NCI-H187 treated with DMSO at 0.1 percent for 48 hours (cell line): Measurements from ENCODE around the gene PAX1.

ENCODE experiments used
- DNase-seq: peaks from one replicate; lab custom pipeline; 2025; lab: John Stamatoyannopoulos, UW

Gene PAX1

GRCh38 chr20:21703717-21704407, 1.6 kb upstream of the PAX1 start:
- DNase-seq, result no peak

DNA sequence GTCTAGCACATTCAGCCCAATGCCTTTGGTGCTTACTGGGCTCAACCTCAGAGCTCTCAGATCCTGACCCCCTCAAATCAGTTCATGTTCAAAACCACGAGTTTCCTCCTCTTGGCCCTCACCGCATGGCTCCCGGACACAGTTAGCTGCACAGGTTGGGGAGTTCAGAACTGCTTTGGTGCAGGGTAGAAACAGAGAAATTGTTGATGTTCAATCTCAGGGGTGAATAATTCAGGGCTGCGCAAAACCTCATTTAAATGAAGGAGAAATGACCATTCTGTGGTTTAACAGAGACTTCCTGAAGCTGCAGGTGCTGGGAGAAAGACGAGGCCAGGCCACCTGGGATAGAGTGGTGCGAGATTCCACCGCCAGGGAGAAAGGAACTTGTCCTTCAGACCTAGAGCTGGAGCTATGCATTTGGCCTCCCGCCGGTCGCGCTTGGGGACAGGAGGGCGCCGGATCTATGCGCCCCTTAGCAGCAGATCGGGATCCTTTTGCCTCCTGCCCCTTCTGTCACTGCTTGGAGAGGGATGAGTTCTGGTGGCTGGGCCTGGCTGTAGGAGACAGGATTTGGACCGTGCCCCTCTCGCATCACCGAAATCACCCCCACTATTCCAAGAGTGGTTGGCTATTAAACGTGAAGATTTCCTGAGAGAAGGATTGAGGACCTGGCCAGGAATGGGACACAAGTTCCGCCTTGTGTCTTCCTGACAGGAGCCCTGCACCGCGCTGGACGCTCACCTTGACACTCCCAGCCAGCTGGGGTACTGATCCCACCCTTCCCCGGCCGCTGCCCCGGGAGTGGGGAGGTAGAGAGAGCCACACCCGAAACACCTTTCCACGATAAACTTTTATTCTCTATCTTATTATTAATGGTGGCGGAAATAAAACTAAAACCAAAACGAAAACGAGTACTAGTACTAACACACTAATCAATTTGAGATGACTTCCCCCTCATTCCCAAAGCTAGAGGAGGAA, 767 bp upstream of the PAX1 start:
- DNase-seq, result no peak

DNA sequence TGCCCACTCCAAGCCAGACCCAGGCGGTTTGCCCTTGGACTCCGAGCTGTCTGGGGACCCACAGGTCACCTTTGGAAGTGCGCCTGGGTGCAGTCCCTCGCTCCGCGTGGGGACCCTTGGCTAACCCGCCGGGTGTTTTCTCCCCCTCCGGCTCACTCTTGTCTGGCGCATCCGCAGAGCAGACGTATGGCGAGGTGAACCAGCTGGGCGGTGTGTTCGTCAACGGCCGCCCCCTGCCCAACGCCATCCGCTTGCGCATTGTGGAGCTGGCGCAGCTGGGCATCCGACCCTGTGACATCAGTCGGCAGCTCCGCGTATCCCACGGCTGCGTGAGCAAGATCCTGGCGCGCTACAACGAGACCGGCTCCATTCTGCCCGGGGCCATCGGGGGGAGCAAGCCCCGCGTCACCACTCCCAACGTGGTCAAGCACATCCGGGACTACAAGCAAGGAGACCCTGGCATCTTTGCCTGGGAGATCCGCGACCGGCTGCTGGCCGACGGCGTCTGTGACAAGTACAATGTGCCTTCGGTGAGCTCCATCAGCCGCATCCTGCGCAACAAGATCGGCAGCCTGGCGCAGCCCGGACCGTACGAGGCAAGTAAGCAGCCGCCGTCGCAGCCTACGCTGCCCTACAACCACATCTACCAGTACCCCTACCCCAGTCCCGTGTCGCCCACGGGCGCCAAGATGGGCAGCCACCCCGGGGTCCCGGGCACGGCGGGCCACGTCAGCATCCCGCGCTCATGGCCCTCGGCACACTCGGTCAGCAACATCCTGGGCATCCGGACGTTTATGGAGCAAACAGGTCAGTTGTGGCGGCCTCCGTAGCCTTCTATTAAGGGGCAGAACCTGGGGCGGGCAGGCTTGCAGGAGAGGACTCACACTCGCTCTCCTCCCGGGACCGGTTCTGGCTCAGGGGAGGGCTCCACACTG, 1.1 kb downstream of the PAX1 start:
- DNase-seq, result no peak

DNA sequence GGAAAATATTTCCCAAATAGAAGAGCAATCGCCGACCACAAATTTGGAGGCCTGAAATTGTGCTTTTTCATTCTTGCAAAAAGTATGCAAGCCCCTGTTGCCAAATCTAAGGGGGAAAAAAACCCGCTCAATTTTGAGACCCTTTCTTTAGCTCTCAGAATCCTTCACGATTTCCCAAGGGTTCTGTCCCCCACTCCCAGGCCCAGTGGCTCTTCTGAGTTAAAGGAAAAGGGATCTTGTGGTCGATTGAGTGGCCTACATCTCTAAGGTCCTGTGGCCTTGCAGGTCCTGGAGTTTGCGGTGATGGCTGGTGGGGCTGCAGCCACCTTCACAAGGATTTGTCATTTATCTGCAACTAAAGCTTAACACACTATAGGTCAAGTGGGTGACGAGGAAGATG, 1.8 kb downstream of the PAX1 start:
- DNase-seq, result no peak

- no peak for DNase-seq
Observed at GRCh38 chr20:21707999-21708737, 2.7 kb downstream of the PAX1 start.

DNA sequence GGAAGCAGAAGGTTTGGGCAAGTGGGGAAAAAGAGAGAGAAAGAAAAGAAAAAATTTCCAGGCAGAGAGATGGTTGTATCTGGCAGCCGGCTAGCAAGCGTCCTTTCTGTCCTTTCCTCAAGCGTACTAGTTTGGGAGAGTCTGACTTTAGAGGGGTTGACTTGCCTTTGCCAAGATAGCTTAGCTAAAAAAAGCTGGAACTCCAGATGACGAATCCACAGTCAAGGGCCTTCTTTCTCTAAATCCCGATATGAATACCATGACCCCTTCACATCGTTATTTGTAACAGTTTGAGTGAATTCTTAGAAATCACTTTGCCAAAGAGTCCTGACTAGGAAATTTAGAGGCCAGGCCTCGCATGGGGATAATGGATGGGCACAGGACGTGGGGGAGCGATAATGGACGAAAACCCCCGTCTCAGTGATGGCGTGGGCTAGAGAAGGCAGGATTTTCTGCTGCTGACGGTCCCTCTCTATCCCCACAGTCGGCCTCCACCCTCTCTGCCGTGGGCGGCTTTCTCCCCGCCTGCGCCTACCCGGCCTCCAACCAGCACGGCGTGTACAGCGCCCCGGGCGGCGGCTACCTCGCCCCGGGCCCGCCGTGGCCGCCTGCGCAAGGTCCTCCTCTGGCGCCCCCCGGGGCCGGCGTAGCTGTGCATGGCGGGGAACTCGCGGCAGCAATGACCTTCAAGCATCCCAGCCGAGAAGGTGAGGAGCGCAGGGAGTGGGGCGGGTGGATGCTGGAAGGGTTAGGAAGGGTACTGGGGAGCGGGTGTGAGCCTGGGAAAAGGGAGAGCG, 3.5 kb downstream of the PAX1 start:
- no peak for DNase-seq

DNA sequence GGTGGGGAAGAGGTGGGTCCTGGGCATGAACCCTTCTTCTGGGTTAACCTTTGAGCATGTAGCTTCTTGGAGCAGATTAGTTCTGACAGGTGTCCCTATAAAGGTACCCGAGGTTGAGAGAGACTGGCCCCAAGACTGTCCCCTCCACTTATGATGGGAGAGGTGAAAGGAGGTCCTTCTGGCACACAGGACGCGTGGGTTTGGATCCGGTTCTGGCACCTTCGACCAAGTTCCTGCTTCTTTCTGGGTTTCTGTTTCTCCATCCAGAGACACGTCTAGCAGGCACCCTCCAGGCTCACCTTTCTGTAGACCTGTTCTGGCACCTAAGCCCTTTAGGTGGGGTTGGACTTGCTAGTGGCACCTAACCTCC, 4.1 kb downstream of the PAX1 start:
- DNase-seq, result no peak

DNA sequence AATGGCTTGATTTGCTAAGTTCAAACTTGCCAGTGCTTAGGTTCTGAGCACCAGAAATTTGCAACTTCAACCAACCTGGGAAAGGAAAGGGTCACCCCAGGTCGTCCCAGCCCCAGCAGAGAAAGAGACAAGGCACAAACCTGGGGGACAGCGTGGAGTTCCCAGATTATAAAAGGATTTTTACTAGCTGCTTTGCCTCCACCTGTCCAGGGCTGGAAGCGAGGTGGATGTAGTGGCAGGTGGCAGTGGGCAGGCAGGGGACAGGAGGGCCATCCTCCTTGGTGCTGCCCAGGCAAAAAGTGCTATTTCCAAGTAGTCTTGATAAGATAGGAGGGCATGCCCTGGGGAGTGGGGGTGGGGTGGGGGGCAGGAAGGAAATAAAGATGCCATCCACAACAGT, 4.9 kb downstream of the PAX1 start:
- no peak for DNase-seq

DNA sequence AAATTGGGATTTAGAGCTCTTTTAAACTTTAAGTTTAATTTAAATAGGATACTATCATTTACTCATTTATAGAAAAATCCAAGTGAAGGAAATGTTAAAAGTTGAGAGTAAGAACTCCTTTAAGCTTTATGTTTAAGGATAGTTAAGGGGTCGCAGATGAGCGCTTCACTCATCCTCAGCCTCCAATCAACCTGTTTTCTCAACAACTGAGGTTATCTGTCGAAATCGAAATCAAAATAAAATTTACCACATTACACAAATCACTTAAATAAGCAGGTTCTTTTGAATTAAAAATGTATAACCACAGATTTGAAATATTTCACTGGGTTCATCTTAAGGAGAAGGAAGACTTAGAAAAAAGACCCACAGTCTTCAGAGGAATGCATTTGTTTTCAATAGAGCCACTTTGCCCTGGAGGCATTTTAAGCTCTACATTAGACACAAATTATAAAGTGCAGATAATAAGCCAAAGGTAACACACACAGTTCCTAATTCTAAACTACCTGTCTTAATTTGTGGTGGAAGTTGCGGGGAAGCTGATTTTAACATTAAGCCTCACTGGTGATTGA, 5.5 kb downstream of the PAX1 start:
- no peak for DNase-seq

DNA sequence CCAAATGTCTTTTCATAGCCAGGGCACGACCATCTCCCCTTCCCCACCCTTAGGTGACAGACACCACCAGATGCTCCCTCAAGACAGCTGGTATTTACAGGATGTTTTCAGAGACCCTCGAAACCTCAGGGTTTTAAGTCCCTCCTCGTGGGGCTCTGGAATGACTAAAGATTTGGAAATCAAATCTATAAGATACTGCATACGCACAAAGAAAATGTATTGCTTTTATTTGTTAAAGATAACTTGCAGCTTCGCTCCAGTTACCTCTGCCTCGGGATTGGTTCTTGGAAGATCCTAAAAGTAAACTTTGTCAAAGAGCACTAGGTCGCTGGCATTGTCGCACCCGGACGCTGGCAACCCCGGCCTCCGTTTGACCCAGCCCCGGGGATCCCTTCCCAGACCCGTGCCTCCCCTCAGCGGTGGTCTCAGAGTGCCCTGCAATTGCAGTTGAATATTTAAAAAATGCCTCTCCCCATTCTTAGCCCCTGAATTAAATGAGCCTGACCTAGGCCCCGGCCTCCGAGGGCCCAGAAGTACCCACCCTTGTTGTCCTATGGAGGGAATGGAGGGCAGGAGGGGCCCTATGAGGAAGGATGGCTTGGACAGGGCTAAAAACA, 7.1 kb downstream of the PAX1 start:
- DNase-seq, result no peak

DNA sequence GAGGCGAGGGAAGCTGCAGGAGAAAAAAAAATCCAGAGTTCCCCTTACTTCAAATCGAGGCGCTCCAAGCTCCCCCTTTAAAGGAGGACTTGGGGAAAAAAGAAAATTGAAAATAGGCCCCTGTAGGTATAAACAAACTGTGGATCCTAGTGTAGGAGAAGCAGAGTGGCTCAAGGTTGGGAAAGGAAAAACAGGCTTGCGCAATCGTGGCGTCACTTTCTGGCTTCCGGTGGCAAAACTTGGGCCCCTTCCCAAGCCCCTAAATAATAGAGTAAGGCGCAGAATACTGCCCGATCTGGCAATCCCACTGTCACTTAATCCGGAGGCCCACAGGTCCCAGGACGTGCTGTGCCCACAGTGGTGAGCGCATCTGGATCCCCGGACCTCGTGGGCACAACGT, 8.0 kb downstream of the PAX1 start:
- DNase-seq, result no peak

GRCh38 chr20:21713901-21714296, 8.4 kb downstream of the PAX1 start:
- no peak for DNase-seq

GRCh38 chr20:21714297-21715192, 9.1 kb downstream of the PAX1 start:
- DNase-seq, result no peak

DNA sequence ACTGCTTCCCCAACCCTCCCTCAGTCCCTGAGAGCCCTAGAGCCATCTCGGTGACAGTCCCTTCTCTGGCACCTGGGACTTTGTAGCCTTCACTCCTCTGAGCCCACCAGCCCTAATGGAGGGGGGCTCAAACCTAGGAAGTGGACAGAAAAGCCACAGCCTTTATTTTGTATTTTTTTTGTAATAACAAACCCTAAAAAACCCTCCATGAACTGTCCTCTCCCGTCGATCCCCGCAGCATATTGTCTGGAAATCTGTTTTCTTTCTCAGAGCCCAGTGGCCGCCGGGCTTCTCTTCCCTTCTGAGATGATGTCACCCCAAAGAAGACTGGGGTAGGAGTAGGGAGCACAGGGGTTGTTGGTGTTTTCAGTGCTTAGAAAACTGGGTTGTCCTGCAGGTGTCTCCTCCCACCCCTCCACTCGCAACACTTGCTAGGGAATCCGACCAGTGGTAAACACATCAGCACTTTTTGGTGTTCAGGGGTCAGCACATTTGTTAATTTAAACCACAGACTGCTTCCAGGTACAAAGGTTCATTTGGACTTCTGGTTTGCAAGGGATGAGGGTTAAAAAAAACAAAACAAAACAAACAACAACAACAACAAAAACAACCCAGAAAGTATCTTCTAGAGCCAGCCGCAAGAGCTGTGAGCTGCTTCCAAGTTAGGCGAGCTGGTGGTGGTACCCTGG, 9.9 kb downstream of the PAX1 start:
- no peak for DNase-seq

GRCh38 chr20:21719592-21720214, 14.2 kb downstream of the PAX1 start:
- DNase-seq, result no peak

DNA sequence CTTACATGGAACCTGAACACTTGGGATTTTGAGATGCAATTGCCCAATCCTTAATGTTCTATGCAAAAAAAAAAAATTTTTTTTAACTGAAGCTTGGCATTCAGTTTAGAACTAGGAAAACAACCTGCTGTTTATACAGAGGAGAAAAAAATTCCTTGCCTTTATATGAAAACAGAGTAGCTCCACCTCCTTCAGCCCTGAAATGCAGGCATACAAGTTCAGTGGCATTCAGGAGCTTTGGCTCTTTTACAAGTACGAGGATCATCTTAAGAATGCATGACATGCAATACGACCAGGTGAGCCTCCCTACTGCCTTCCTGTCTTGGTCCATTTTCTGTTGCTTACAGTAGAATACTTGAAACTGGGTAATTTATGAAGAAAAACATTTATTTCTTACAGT, 20.4 kb downstream of the PAX1 start:
- DNase-seq, result no peak

GRCh38 chr20:21729316-21729715, 23.9 kb downstream of the PAX1 start:
- no peak for DNase-seq

- no peak for DNase-seq
Observed at GRCh38 chr20:21739161-21739560, 33.7 kb downstream of the PAX1 start.
